ENCODE results near the gene SGMS1.
A peak's percentile ranks its signal among the peaks of the same experiment; 100 is the strongest.
"Not testable (repeated sequence)": the region's sequence is repeated elsewhere in the genome, so short reads cannot be mapped to it uniquely, and the experiment has no call there.

SGMS1 gene

DNA sequence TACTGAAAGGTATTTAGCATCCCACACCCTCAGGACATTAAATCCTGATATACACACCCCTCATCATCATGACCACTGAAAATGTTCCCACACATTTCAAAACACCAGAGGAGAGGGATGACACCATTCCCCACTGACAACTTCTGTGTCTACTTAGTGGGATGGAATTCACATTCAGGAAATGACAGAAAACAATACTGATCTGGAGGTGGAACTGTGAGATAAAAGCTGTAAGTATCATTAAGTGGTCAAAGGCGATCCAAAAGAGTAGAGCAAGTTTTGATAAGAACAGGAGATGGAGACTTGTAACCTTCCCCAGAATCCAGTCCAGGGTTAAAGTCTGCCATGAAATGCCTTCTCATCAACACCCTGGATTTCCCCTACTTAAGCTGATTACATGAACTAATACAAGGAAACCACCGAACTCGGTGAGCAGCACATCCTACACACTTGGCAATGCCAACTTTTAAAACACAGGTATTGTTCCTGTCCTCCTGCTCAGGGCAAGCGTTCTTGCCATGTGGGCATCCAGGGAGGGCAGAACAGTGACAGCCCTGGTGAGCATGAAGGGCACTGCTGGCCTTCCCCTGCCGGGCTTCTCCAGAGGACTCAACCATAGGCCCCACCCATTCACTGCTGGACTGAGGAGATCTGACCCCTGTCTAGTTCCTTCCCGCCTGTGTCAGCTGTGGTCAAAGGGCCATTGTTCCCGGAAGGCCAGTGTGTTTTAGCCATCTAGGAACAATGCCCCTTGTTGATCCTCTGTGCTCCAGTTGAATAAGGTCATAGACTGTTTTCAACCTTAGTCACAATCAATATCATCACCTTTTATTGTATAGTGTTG, 85.0 kb downstream of the SGMS1 start:
- DNase-seq (ENCODE audit: low read depth in 3 of 3), result peak in 1 of 3 experiments; percentile 11

GRCh38 chr10:50536617-50537240, 87.0 kb downstream of the SGMS1 start:
- DNase-seq (ENCODE audit: low read depth in 3 of 3), result no peak

DNA sequence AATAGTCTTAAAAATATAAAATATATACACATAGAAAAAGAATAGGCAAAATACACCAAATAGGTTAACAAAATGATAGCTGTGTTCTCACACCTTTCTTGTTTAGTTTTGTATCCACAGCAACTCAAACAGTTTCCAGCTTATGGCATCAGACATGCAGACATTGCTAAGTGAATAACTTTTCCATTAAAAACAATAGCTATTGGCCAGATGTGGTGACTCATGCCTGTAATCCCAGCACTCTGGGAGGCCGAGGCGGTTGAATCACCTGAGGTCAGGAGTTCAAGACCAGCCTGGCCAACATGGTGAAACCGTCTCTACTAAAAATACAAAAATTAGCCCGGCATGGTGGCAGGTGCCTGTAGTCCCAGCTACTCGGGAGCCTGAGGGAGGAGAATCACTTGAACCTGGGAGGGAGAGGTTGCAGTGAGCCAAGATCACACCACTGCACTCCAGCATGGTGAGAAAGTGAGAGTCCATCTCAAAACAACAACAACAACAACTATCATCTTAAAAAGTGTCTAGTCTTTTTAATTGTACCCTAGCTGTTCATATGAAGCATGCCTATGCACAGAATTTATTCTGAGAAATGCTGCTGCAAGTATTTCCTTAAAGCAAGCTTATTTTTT, 88.9 kb downstream of the SGMS1 start:
- not testable (repeated sequence) for DNase-seq (ENCODE audit: low read depth in 3 of 3)

DNA sequence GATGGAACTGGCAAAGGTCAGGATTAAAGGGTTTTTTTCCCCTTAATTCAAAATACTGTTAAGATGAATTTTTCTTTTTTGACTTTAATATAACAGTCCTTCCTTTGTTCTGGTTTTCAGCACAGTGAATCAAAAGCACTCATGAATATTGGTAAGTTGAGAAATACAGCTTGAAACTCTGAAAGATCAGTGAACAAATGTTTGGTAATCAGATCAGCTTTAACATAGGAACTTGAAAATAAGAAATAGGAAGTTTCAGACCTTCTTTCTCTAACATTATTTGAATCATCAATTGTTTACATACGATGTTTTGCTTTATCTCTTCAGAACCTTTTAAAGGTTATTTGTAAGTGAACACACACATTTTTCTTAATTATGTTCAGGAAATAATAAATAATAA, 90.5 kb downstream of the SGMS1 start:
- no peak for DNase-seq (ENCODE audit: low read depth in 3 of 3)

- DNase-seq (ENCODE audit: low read depth in 3 of 3), result no peak
Measured at GRCh38 chr10:50531388-50532077, 92.2 kb downstream of the SGMS1 start.

DNA sequence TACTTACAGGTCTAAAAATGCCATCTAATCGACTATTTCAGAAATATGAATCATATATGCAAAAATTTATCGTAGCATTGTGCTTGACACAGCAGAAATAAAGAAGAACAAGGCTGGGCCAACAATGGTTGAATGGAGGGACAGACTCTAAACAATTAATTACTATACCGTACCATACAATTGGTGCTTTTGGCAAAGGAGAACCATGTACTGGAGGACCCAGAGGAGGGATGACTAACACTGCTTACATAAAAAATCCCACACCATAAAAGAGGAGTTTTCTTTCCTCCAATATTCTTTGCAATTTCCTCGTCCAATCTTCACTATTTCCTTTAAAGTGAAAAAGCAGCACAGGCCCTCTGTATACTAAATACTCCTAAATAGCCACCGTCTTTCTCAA, 94.1 kb downstream of the SGMS1 start:
- DNase-seq (ENCODE audit: low read depth in 3 of 3), result no peak

GRCh38 chr10:50528206-50528605, 95.5 kb downstream of the SGMS1 start:
- DNase-seq (ENCODE audit: low read depth in 3 of 3), result no peak

GRCh38 chr10:50527442-50528043, 96.2 kb downstream of the SGMS1 start:
- no peak for DNase-seq (ENCODE audit: low read depth in 3 of 3)

GRCh38 chr10:50526185-50526584, 97.6 kb downstream of the SGMS1 start:
- DNase-seq (ENCODE audit: low read depth in 3 of 3), result no peak

DNA sequence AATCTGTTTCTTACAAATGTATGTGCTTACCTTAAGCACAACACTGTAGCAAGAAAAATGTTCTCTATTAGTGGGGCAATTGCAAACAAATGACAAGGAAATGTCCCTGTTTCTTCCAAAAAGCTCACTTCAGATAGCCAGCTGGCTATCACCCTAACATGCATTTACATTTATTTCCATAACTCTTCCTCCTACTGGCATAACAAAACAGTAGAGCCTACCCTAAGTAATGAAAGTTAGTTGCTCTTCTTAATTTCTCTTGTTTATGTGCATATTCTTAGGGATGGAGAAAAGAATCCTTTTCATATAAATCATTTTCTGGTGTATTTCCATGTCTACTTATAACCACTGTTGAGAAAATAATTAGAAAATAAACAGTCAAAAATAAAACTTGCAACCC, 100.4 kb downstream of the SGMS1 start:
- no peak for DNase-seq (ENCODE audit: low read depth in 3 of 3)

DNA sequence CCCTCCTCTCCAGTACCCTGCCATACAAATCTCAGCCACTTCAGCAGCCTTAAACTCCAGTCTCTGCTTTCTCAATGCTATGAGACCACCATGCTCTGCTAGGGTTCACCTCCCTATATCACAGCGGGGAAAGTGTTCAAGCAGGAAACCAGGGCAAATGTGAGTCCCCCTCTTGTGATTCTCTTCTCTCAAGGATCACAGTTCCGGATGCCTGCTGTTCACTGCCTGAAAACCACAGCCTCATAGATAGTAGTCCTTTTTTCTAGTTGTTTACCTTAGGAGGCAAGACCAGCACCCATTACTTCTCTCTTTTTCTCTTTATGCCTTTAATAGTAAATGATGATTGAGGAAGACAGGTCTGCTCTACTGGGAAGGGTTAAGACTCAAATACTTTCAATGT, 100.8 kb downstream of the SGMS1 start:
- no peak for DNase-seq (ENCODE audit: low read depth in 3 of 3)

- no peak for DNase-seq (ENCODE audit: low read depth in 3 of 3)
Measured at GRCh38 chr10:50520115-50520514, 103.6 kb downstream of the SGMS1 start.

DNA sequence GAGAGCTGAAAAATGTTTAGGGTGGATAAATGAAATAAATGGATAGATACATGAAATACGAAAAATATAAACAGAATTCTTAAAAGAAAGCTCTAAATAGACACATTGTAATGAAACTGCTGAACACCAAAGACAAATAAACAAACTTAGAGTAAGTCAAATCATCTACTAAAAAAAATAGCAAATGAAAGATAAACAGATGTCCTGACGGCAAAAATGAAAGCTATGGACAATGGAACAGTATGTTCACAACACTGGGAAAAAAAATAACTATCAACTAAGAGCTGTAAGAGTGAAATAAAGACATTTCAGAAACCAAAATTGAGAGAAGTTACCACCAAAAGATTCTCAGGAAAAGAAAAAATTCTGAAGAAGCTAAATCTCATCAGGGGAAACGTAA, 106.1 kb downstream of the SGMS1 start:
- no peak for DNase-seq (ENCODE audit: low read depth in 3 of 3)

- no peak for DNase-seq (ENCODE audit: low read depth in 3 of 3)
Measured at GRCh38 chr10:50516171-50516570, 107.6 kb downstream of the SGMS1 start.

DNA sequence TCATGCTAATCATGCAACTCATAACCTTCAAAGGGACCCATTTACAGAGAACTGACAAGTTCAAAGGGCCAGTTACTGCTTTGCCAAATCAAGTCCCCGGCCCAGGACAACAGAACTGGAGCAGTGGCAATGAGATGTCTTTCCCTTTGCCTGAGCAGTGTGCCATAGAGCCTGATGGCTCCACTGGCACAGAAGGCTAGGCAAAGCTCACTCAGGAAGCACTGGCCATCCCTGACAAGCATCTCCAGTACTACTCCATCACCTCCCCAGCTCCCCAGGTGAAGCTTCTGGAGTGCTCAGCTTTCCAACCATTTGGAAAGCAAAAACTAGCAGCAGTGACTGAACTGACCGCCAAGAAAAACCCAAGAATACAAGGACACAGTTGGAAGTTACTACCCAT, 108.3 kb downstream of the SGMS1 start:
- no peak for DNase-seq (ENCODE audit: low read depth in 3 of 3)

- DNase-seq (ENCODE audit: low read depth in 3 of 3), result no peak
Measured at GRCh38 chr10:50514995-50515394, 108.8 kb downstream of the SGMS1 start.

- DNase-seq (ENCODE audit: low read depth in 3 of 3), result no peak
Measured at GRCh38 chr10:50513956-50514355, 109.8 kb downstream of the SGMS1 start.

GRCh38 chr10:50512743-50513416, 110.9 kb downstream of the SGMS1 start:
- DNase-seq (ENCODE audit: low read depth in 3 of 3), result no peak

- no peak for DNase-seq (ENCODE audit: low read depth in 3 of 3)
Measured at GRCh38 chr10:50512214-50512595, 111.6 kb downstream of the SGMS1 start.

DNA sequence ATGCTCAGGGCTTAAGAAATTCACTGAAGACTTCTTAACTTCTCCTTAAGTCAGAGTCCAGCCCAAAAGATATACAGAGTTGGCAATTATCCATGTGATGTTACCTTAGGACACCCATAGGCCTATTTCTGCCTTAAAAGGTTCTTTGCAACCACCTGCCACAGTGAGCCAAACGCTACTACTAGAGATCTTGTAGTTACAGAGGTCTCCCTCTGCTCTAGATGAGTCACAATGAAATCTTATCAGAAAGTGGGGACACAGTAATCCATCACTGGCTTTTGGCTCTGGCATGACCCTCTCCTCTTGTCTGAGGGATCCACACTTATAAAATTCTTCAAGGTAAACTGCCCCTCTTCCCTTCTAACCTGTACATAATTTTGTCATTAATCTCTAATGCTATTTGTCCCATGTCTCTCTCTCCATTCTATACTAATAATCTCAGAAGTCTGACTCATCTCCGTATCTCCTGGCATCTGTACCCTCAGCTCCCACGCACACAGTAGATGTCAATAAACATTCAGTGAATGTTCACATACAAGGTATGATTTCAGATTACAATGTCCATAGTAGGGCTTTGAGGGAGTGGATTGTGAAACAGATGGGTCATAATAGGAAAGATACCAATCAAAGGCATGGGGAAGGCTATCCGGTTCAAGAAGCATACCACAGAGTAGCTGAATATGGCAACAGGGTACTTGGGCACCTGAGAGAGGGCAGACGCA, 112.1 kb downstream of the SGMS1 start:
- no peak for DNase-seq (ENCODE audit: low read depth in 3 of 3)

Measured in stimulated activated CD4-positive, alpha-beta T cell treated with anti-CD3 and anti-CD28 coated beads, TNF-alpha, amount 100 ng/mL, for 4 hours (primary cell).